Astrocyte of the cerebellum (primary cell): ENCODE data around the gene PRG2.
"Not testable (repeated sequence)": the region's sequence is repeated elsewhere in the genome, so short reads cannot be mapped to it uniquely, and the experiment has no call there.

Experiments
- DNase-seq: peaks from one replicate; pipeline ENCODE4 v3.0.0-alpha.2; 2011; ENCODE audit warnings: low read depth
- H3K4me3 ChIP-seq: 2 replicates; pipeline ENCODE4 v1.5.1; 2011; ENCODE audit warnings: mild to moderate bottlenecking, low read depth, low read length, moderate library complexity
- in situ Hi-C: cut with HindIII; loops from 2 replicates; pipeline ENCODE4 v1.10.0; 2017; ENCODE audit warnings: low sequenced_read_pairs
- TF ChIP-seq, protein P1 (sequence below): IDR thresholded peaks from 2 replicates; pipeline ENCODE4 v1.5.1; 2012; ENCODE audit warnings: low read length, low read depth, moderate library complexity, mild to moderate bottlenecking; ENCODE audit errors: missing control alignments

The PRG2 gene

GRCh38 chr11:57361926-57362325, 28.5 kb downstream of the PRG2 start:
- H3K4me3 ChIP-seq = no peak overlapping the region
- TF ChIP-seq, protein P1, sequence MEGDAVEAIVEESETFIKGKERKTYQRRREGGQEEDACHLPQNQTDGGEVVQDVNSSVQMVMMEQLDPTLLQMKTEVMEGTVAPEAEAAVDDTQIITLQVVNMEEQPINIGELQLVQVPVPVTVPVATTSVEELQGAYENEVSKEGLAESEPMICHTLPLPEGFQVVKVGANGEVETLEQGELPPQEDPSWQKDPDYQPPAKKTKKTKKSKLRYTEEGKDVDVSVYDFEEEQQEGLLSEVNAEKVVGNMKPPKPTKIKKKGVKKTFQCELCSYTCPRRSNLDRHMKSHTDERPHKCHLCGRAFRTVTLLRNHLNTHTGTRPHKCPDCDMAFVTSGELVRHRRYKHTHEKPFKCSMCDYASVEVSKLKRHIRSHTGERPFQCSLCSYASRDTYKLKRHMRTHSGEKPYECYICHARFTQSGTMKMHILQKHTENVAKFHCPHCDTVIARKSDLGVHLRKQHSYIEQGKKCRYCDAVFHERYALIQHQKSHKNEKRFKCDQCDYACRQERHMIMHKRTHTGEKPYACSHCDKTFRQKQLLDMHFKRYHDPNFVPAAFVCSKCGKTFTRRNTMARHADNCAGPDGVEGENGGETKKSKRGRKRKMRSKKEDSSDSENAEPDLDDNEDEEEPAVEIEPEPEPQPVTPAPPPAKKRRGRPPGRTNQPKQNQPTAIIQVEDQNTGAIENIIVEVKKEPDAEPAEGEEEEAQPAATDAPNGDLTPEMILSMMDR = no peak
- in situ Hi-C loops = no loop called here
- no peak for DNase-seq

DNA sequence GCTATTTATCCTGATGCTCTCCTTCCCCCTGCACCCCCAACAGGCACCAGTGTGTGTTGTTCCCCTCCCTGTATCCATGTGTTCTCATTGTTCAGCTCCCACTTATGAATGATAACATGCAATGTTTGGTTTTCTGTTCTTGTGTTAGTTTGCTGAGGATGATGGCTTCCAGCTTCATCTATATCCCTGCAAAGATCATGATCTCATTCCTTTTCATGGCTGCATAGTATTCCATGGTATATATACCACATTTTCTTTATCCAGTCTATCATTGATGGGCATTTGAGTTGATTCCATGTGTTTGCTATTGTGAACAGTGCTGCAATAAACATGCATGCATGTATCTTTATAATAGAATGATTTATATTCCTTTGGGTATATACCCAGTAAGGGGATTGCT, 29.0 kb downstream of the PRG2 start:
- in situ Hi-C loops, DNase-seq, H3K4me3 ChIP-seq: not testable (repeated sequence)

DNA sequence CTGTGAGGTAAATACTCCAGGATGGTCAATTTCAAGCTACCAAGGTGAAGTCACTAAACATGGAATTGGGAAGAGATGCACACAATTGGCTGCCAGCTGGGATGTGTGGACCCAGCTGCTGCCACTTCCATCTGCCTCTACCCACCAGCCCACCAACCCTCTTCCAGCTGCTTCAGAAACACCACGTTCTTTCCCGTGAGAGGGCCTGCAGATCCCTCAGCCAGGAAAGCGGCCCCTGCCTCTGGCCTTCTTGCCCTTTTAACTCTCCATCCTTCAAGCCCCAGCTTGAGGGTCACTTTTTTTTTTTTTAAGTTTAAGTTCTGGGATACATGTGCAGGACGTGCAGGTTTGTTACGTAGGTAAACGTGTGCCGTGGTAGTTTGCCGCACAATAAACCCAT, 29.5 kb downstream of the PRG2 start:
- in situ Hi-C loops = no loop called here
- no peak for DNase-seq
- TF ChIP-seq, protein P1 = no peak
- no peak overlapping the region for H3K4me3 ChIP-seq

- H3K4me3 ChIP-seq = no peak overlapping the region
- DNase-seq = no peak
- TF ChIP-seq, protein P1 = no peak
- in situ Hi-C loops = no loop called here
Measured at GRCh38 chr11:57359896-57360690, 30.4 kb downstream of the PRG2 start.

DNA sequence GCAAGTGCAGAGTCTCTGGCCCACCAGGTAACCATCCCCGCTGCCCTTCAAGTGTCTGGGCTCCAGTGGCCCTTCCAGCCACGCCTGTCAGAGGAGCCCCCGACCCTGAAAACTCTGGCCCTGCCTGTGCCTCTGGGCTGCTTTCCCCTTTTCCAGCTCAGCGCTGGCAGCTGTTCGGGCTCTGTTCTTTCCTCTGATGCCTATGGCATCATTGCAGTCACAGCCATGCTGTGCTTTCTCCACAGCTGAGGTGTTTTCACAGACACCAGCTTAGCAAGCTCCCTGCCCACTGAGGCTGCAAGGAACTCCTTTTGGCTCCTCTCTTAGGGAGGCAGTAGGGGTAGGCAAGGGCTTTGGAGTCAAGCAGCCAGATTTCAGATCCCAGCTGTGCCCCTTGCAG, 31.1 kb downstream of the PRG2 start:
- in situ Hi-C loops = no loop called here
- TF ChIP-seq, protein P1 = no peak
- no peak overlapping the region for H3K4me3 ChIP-seq
- no peak for DNase-seq

DNA sequence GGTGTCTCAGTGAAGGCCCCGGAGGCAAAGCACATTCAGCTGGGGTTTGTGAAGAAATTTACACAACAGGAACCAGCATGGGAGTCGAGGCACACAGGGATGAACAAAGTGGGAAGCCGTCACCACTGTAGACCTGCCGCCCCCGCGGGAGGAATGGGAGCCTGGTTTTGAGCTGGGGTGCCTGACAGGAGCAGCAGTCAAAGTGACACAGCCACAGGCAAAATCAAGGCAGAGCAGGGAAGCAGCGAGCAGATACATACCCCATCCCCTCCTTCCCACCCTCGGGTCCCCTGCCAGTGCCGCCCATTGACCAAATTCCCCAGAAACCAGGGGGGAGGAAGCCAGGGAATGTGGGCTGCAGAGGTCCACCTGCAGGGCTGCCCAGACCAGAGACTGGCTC, 31.5 kb downstream of the PRG2 start:
- TF ChIP-seq, protein P1 = no peak
- in situ Hi-C loops = no loop called here
- no peak overlapping the region for H3K4me3 ChIP-seq
- no peak for DNase-seq

DNA sequence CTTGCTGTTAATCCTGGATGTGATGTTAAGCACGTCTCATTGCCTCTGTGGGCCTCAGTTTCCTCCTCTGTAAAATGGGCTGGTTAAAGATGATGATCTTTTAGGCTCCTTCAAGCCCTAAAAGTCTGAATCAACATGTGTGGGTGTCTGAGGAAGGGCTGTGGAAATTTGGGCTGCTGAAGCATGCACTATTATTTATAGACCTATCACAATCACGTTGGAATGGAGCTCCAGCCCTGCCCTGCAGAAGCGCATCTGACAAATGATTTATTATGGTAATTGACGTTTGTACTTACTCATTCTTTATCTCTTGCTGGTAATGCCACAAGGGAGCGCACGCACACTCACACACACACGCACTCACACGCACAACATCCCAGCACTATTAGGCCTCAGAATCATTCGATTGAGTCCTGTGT, 31.9 kb downstream of the PRG2 start:
- no peak for DNase-seq

More for the DNA sequence above, 31.9 kb downstream of the PRG2 start:
- in situ Hi-C loops = no loop called here
- no peak overlapping the region for H3K4me3 ChIP-seq
- TF ChIP-seq, protein P1 = no peak
